Subcutaneous abdominal adipose tissue (tissue), 5 donors: Measurements from ENCODE around the gene TAS2R13.

Experiments
- H3K27ac ChIP-seq: one replicate; pipeline ENCODE4 v1.7.0; 2013; ENCODE audit warnings: low read depth, mild to moderate bottlenecking, inconsistent platforms, low read length, moderate library complexity
- H3K27me3 ChIP-seq, 5 donors: one replicate each; pipeline ENCODE4 v1.7.0; 2013; ENCODE audit warnings: low read length in 5 of 5, inconsistent platforms in 1 of 5; ENCODE audit not compliant: control insufficient read depth in 5 of 5, insufficient read depth in 4 of 5
- H3K36me3 ChIP-seq, 5 donors: one replicate each; pipeline ENCODE4 v1.7.0; 2013; ENCODE audit warnings: low read length in 5 of 5; ENCODE audit not compliant: control insufficient read depth in 5 of 5, insufficient read depth in 5 of 5
- H3K4me1 ChIP-seq, 5 donors: one replicate each; pipeline ENCODE4 v1.7.0; 2013; ENCODE audit warnings: low read length in 5 of 5, mild to moderate bottlenecking in 3 of 5, moderate library complexity in 1 of 5; ENCODE audit not compliant: control insufficient read depth in 5 of 5, insufficient read depth in 5 of 5
- H3K4me3 ChIP-seq, 5 donors: one replicate each; pipeline ENCODE4 v1.7.0; 2013; ENCODE audit warnings: low read length in 5 of 5, low read depth in 1 of 5
- H3K9ac ChIP-seq, 5 donors: one replicate each; pipeline ENCODE4 v1.7.0; 2013; ENCODE audit warnings: low read length in 5 of 5, mild to moderate bottlenecking in 4 of 5, moderate library complexity in 3 of 5
- H3K9me3 ChIP-seq, 5 donors: one replicate each; pipeline ENCODE4 v1.7.0; 2013; ENCODE audit warnings: low read length in 5 of 5; ENCODE audit not compliant: control insufficient read depth in 5 of 5
- donor health status: healthy.
- donor health status: healthy.
- donor health status: healthy.
- donor health status: healthy.
- donor health status: healthy.

Gene TAS2R13

GRCh38 chr12:10889226-10889625 is 20.1 kb downstream of the TAS2R13 start:
- H3K4me1 ChIP-seq, result peaks cover 0 to 8% (median 0%) of the 10 kb centered on the region in 5 donors

GRCh38 chr12:10884086-10884725 is 25.2 kb downstream of the TAS2R13 start, which contains the start of gene PRH1:
PRH1 (minus strand) TSS chr12:10884255; CDS start chr12:10884217, 38 bp downstream.
- Histone ChIP-seq H3K36me3 (peaks cover 0 to 13% (median 9%) of the 10 kb centered on the region in 5 donors), H3K27me3 (no peaks in the 10 kb centered on the region), H3K4me3 (no peak within 1 kb of the TSS), H3K9me3 (no peaks in the 10 kb centered on the region), H3K9ac (no peak within 1 kb of the TSS), H3K4me1 (peaks cover 0 to 8% (median 0%) of the 10 kb centered on the region in 5 donors), H3K27ac (no peak within 1 kb of the TSS)

More at GRCh38 chr12:10889226-10889625, 20.1 kb downstream of the TAS2R13 start:
- Histone ChIP-seq H3K9me3 (no peaks in the 10 kb centered on the region), H3K9ac (no peak overlapping the region), H3K27ac (no peak overlapping the region), H3K36me3 (peaks cover 0 to 9% (median 0%) of the 10 kb centered on the region in 5 donors), H3K27me3 (no peaks in the 10 kb centered on the region), H3K4me3 (no peak overlapping the region)

GRCh38 chr12:10873378-10873777 is 36.0 kb downstream of the TAS2R13 start:
- Histone ChIP-seq H3K9me3 (peaks cover 0 to 3% (median 0%) of the 10 kb centered on the region in 5 donors), H3K4me1 (no peaks in the 10 kb centered on the region), H3K36me3 (peaks cover 7 to 16% (median 11%) of the 10 kb centered on the region in 5 donors), H3K27me3 (no peaks in the 10 kb centered on the region), H3K4me3 (no peak overlapping the region), H3K9ac (no peak overlapping the region), H3K27ac (no peak overlapping the region)

- Histone ChIP-seq H3K9me3 (peaks cover 0 to 2% (median under 1%) of the 10 kb centered on the region in 5 donors), H3K27me3 (no peaks in the 10 kb centered on the region), H3K4me1 (peaks cover 0 to 5% (median 3%) of the 10 kb centered on the region in 5 donors), H3K4me3 (no peak overlapping the region), H3K27ac (no peak overlapping the region), H3K9ac (no peak overlapping the region), H3K36me3 (peaks cover 0 to 2% (median 0%) of the 10 kb centered on the region in 5 donors)
These were observed 42.0 kb downstream of the TAS2R13 start for GRCh38 chr12:10867381-10867780.

GRCh38 chr12:10863512-10864218 is 45.7 kb downstream of the TAS2R13 start:
- Histone ChIP-seq H3K9me3 (peaks cover 2 to 11% (median 8%) of the 10 kb centered on the region in 5 donors), H3K9ac (no peak overlapping the region), H3K36me3 (peaks cover 2 to 9% (median 6%) of the 10 kb centered on the region in 5 donors), H3K4me1 (peaks cover 0 to 5% (median 3%) of the 10 kb centered on the region in 5 donors), H3K27ac (no peak overlapping the region), H3K27me3 (no peaks in the 10 kb centered on the region), H3K4me3 (no peak overlapping the region)

- peaks cover 2 to 15% (median 12%) of the 10 kb centered on the region in 5 donors for H3K36me3 ChIP-seq
- H3K9me3 ChIP-seq, result peaks cover 2 to 15% (median 13%) of the 10 kb centered on the region in 5 donors
- no peak overlapping the region for H3K27ac ChIP-seq
- peaks cover 0 to 3% (median 0%) of the 10 kb centered on the region in 5 donors for H3K4me1 ChIP-seq
- H3K4me3 ChIP-seq, result no peak overlapping the region
- H3K9ac ChIP-seq, result no peak overlapping the region
- no peaks in the 10 kb centered on the region for H3K27me3 ChIP-seq
These were observed 48.0 kb downstream of the TAS2R13 start for GRCh38 chr12:10861366-10861765.
